GM12878 (cell line): Measurements from ENCODE around the gene HSCB. TPM values are rescaled to one million over a fixed set of nuclear protein-coding genes. Genes with fewer than 3 reads are reported as not detected.

Experiments
- ATAC-seq: fragments of 200-7000 bp; cut with Tn5 transposase; 3 replicates; pipeline ENCODE4 v1.9.1; 2020; ENCODE audit warnings: mild to moderate bottlenecking, moderate library complexity
- BruUV-seq: library from RNA; stranded (reverse); fragments of 400-500 nt; replicated peaks from 2 replicates; lab custom pipeline; 2021; lab: Mats Ljungman, UMichigan
- CTCF ChIA-PET: fragments of 300-600 bp; sonication (Branson Sonifier 250); formaldehyde crosslinking; extraction: SDS; loops from one replicate; lab custom pipeline; 2021; ENCODE audit warnings: inconsistent platforms; lab: Yijun Ruan, JAX
- POLR2A ChIA-PET: fragments of 350-600 bp; formaldehyde crosslinking; extraction: SDS; loops from one replicate; lab custom pipeline; 2021; ENCODE audit warnings: inconsistent platforms; lab: Charles Lee
- RAD21 ChIA-PET: fragments of 300-600 bp; sonication (Branson Sonifier 250); formaldehyde crosslinking; loops from one replicate; lab custom pipeline; 2023; ENCODE audit warnings: antibody characterized with exemption; ENCODE audit not compliant: unreplicated experiment; lab: Charles Lee
- SMC1A ChIA-PET: fragments of 300-600 bp; sonication (Branson Sonifier 250); formaldehyde crosslinking; loops from one replicate; lab custom pipeline; 2023; ENCODE audit not compliant: unreplicated experiment, uncharacterized antibody; lab: Charles Lee
- DNase-seq: peaks from one replicate; pipeline ENCODE4 v3.0.0-alpha.2; 2011; ENCODE audit warnings: low read depth, low spot score
- FAIRE-seq: peaks from 3 replicates; lab custom pipeline; 2011; peaks lifted over from hg19 to GRCh38; lab: Jason Lieb, UNC
- H2AFZ ChIP-seq: 2 replicates; pipeline ENCODE4 v1.6.0; 2011; ENCODE audit warnings: low read depth, low read length, control low read depth; ENCODE audit not compliant: control insufficient read depth
- H3K27ac ChIP-seq: 2 replicates; pipeline ENCODE4 v1.5.1; 2011; ENCODE audit warnings: control low read depth; ENCODE audit not compliant: control insufficient read depth, insufficient read depth
- H3K27me3 ChIP-seq, 2 experiments: replicated peaks in 1 of 2; 2 replicates each; pipeline versions ENCODE4 v1.6.0 to v1.6.1; 2011; ENCODE audit warnings: low read length in 1 of 2; ENCODE audit not compliant: control insufficient read depth in 2 of 2, insufficient read depth in 2 of 2
- H3K36me3 ChIP-seq, 2 experiments: 2 replicates each; pipeline ENCODE4 v1.5.1; 2011; ENCODE audit warnings: low read length in 1 of 2; ENCODE audit not compliant: control insufficient read depth in 2 of 2, insufficient read depth in 2 of 2
- H3K4me1 ChIP-seq: 2 replicates; pipeline ENCODE4 v1.6.1; 2011; ENCODE audit warnings: mild to moderate bottlenecking, low read length, moderate library complexity, mixed read lengths; ENCODE audit not compliant: control insufficient read depth, insufficient read depth
- H3K4me2 ChIP-seq: 2 replicates; pipeline ENCODE4 v1.6.0; 2011; ENCODE audit warnings: control low read depth; ENCODE audit not compliant: control insufficient read depth, insufficient read depth
- H3K4me3 ChIP-seq: fragments of 200-600 bp; sonication (generic); 2 replicates; pipeline ENCODE4 v1.5.1; 2016
- H3K79me2 ChIP-seq: 2 replicates; pipeline ENCODE4 v1.6.0; 2011; ENCODE audit warnings: low read length; ENCODE audit not compliant: control insufficient read depth, insufficient read depth
- H3K9ac ChIP-seq: 2 replicates; pipeline ENCODE4 v1.8.0; 2011; ENCODE audit warnings: low read length, control low read depth, mixed read lengths; ENCODE audit not compliant: control insufficient read depth, insufficient read depth
- H3K9me3 ChIP-seq: replicated peaks from 3 replicates; pipeline ENCODE4 v1.5.1; 2011; ENCODE audit warnings: mild to moderate bottlenecking, low read length; ENCODE audit not compliant: control insufficient read depth, insufficient read depth
- H4K20me1 ChIP-seq: 2 replicates; pipeline ENCODE4 v1.6.0; 2011; ENCODE audit not compliant: control insufficient read depth, insufficient read depth
- IRF5 ChIP-seq: fragments of 450-650 bp; IDR thresholded peaks from 2 replicates; pipeline ENCODE4 v1.6.1; 2017; ENCODE audit warnings: borderline replicate concordance
- JUNB ChIP-seq: IDR thresholded peaks from 2 replicates; pipeline ENCODE4 v1.6.1; 2016; ENCODE audit warnings: antibody characterized with exemption, mild to moderate bottlenecking
- MYC ChIP-seq: IDR thresholded peaks from 2 replicates; pipeline ENCODE4 v1.6.1; 2011; ENCODE audit warnings: mild to moderate bottlenecking, low read length, moderate library complexity, inconsistent platforms; ENCODE audit not compliant: insufficient read depth, insufficient replicate concordance, insufficient read length, severe bottlenecking
- POU2F2 ChIP-seq: IDR thresholded peaks from 3 replicates; pipeline ENCODE4 v1.6.1; 2011; ENCODE audit warnings: low read depth, mild to moderate bottlenecking, low read length, borderline replicate concordance
- PRDM15 ChIP-seq: fragments of 450-650 bp; formaldehyde crosslinking; IDR thresholded peaks from 2 replicates; pipeline ENCODE4 v1.4.0; 2020; ENCODE audit warnings: mild to moderate bottlenecking, moderate library complexity
- SUPT20H ChIP-seq: IDR thresholded peaks from 2 replicates; pipeline ENCODE4 v1.6.1; 2011; ENCODE audit warnings: low read depth, mild to moderate bottlenecking, low read length, moderate library complexity, borderline replicate concordance; ENCODE audit not compliant: control insufficient read depth
- USF2 ChIP-seq: IDR thresholded peaks from 2 replicates; pipeline ENCODE4 v1.6.1; 2011; ENCODE audit warnings: low read depth, low read length, improper control_type of control experiment, borderline replicate concordance
- WRNIP1 ChIP-seq: IDR thresholded peaks from 2 replicates; pipeline ENCODE4 v1.6.1; 2011; ENCODE audit warnings: low read depth, low read length, improper control_type of control experiment, borderline replicate concordance
- ZBED1 ChIP-seq: IDR thresholded peaks from 2 replicates; pipeline ENCODE4 v1.6.1; 2016; ENCODE audit warnings: borderline replicate concordance
- WGBS: methylation state at CpG from one replicate; pipeline ENCODE4 v1.1.6; 2016; ENCODE audit warnings: low lambda C conversion rate; ENCODE audit not compliant: insufficient replicate concordance, insufficient coverage; ENCODE audit errors: missing lambda C conversion rate; 5-methylcytosine and 5-hydroxymethylcytosine counted together
- in situ Hi-C: fragments of 300-500 bp; cut with MboI; formaldehyde crosslinking; loops from 9 replicates; pipeline ENCODE4 v1.14.3; 2018; ENCODE audit warnings: mixed read lengths
- intact Hi-C: fragments of 100-400 bp; cut with micrococcal nuclease; formaldehyde crosslinking; loops from one replicate; pipeline ENCODE4 v1.14.2; 2022; ENCODE audit not compliant: unreplicated experiment
- polyA plus RNA-seq, 11 experiments: library from polyadenylated mRNA; depleted of rRNA in 4 of 11; unstranded in 6 of 11; stranded (reverse) in 5 of 11; fragments of >200 nt; fragmentation: Nextera tagmentation in 4 of 11; fragmentation: Illumina TruSeq in 1 of 11; extraction: Ambion mirVana in 4 of 11; extraction: Trizol in 1 of 11; gene quantifications; 1 replicate in 1 of 11; 2 replicates in 10 of 11; pipeline versions ENCODE4 v1.2.1 to v1.2.3, GENCODE V29; 2011 to 2016; ENCODE audit warnings: inconsistent platforms in 2 of 11, missing spikeins in 2 of 11, low read depth in 1 of 11
- total RNA-seq, 4 experiments: library from RNA; depleted of rRNA in 3 of 4; stranded (reverse); fragments of >200 nt in 3 of 4; fragmentation: Illumina TruSeq in 1 of 4; extraction: Trizol in 1 of 4; gene quantifications; 2 replicates each; pipeline versions ENCODE4 v1.2.1 to v1.2.3, GENCODE V29; 2013 to 2021

The HSCB gene
- total and polyA plus RNA-seq, 10 of the 15 experiments (the other 5 are each of a cell fraction or from before 2014, with no cell fraction given), result 10.6 to 28.4 (median 20.8) TPM

GRCh38 chr22:28730179-28730578 lies 11.7 kb upstream of the HSCB start:
- TF ChIP-seq PRDM15 (CRISPR knock-in tag) (no peak), WRNIP1 (no peak), ZBED1 (no peak), USF2 (no peak), JUNB (no peak), IRF5 (no peak), SUPT20H (no peak), POU2F2 (no peak), MYC (no peak)
- in situ Hi-C loops, result no loop called here
- no peak overlapping the region for H2AFZ ChIP-seq
- ChIA-PET SMC1A (interaction anchor here (0.8 to 0.9 kb wide), 2 partner anchors 129 to 762 kb away, joined by 3 read pairs; no protein-coding TSS in a partner anchor), POLR2A (interaction anchor here (0.6 to 1.0 kb wide), 2 partner anchors 29 to 44 kb away, joined by 4 to 5 read pairs; no protein-coding TSS in a partner anchor), CTCF (interaction anchor here (1.8 kb wide), 1 partner anchor 15 kb away, joined by 4 read pairs; no protein-coding TSS in a partner anchor), RAD21 (interaction anchor here (0.8 kb wide), 1 partner anchor 31 kb away, joined by 3 read pairs; no protein-coding TSS in a partner anchor)
- H3K36me3 ChIP-seq, result peaks cover 0 to 7% of the 10 kb centered on the region in 2 experiments; a peak in 3 of 4 replicates
- BruUV-seq, result no TSS peak
- FAIRE-seq (no peak), DNase-seq (no peak), ATAC-seq (no peak)
- no peaks in the 10 kb centered on the region for H3K27me3 ChIP-seq
- H3K27ac ChIP-seq, result no peak overlapping the region
- H3K4me1 ChIP-seq, result no peaks in the 10 kb centered on the region
- no peaks in the 10 kb centered on the region for H3K79me2 ChIP-seq
- no peaks in the 10 kb centered on the region for H4K20me1 ChIP-seq
- H3K9me3 ChIP-seq, result no peaks in the 10 kb centered on the region
- H3K9ac ChIP-seq, result no peak overlapping the region
- intact Hi-C loops, result no loop called here
- no peak overlapping the region for H3K4me3 ChIP-seq
- WGBS, result 58% methylated on average over 3 of the region's 3 CpGs
- no peak overlapping the region for H3K4me2 ChIP-seq
